GM12878 (cell line): ENCODE measurements around the gene NLGN1. TPM values are rescaled to one million over a fixed set of nuclear protein-coding genes. Genes with fewer than 3 reads are reported as not detected.

ENCODE experiments used
- ATAC-seq: fragments of 200-7000 bp; cut with Tn5 transposase; 3 replicates; pipeline ENCODE4 v1.9.1; 2020; ENCODE audit warnings: mild to moderate bottlenecking, moderate library complexity
- BruUV-seq: library from RNA; stranded (reverse); fragments of 400-500 nt; replicated peaks from 2 replicates; lab custom pipeline; 2021; lab: Mats Ljungman, UMichigan
- CTCF ChIA-PET: fragments of 300-600 bp; sonication (Branson Sonifier 250); formaldehyde crosslinking; extraction: SDS; loops from one replicate; lab custom pipeline; 2021; ENCODE audit warnings: inconsistent platforms; lab: Yijun Ruan, JAX
- POLR2A ChIA-PET: fragments of 350-600 bp; formaldehyde crosslinking; extraction: SDS; loops from one replicate; lab custom pipeline; 2021; ENCODE audit warnings: inconsistent platforms; lab: Charles Lee
- RAD21 ChIA-PET: fragments of 300-600 bp; sonication (Branson Sonifier 250); formaldehyde crosslinking; loops from one replicate; lab custom pipeline; 2023; ENCODE audit warnings: antibody characterized with exemption; ENCODE audit not compliant: unreplicated experiment; lab: Charles Lee
- SMC1A ChIA-PET: fragments of 300-600 bp; sonication (Branson Sonifier 250); formaldehyde crosslinking; loops from one replicate; lab custom pipeline; 2023; ENCODE audit not compliant: unreplicated experiment, uncharacterized antibody; lab: Charles Lee
- DNase-seq: peaks from one replicate; pipeline ENCODE4 v3.0.0-alpha.2; 2011; ENCODE audit warnings: low read depth, low spot score
- FAIRE-seq: peaks from 3 replicates; lab custom pipeline; 2011; peaks lifted over from hg19 to GRCh38; lab: Jason Lieb, UNC
- H2AFZ ChIP-seq: 2 replicates; pipeline ENCODE4 v1.6.0; 2011; ENCODE audit warnings: low read depth, low read length, control low read depth; ENCODE audit not compliant: control insufficient read depth
- H3K27ac ChIP-seq: 2 replicates; pipeline ENCODE4 v1.5.1; 2011; ENCODE audit warnings: control low read depth; ENCODE audit not compliant: control insufficient read depth, insufficient read depth
- H3K27me3 ChIP-seq, 2 experiments: replicated peaks in 1 of 2; 2 replicates each; pipeline versions ENCODE4 v1.6.0 to v1.6.1; 2011; ENCODE audit warnings: low read length in 1 of 2; ENCODE audit not compliant: control insufficient read depth in 2 of 2, insufficient read depth in 2 of 2
- H3K36me3 ChIP-seq, 2 experiments: 2 replicates each; pipeline ENCODE4 v1.5.1; 2011; ENCODE audit warnings: low read length in 1 of 2; ENCODE audit not compliant: control insufficient read depth in 2 of 2, insufficient read depth in 2 of 2
- H3K4me1 ChIP-seq: 2 replicates; pipeline ENCODE4 v1.6.1; 2011; ENCODE audit warnings: mild to moderate bottlenecking, low read length, moderate library complexity, mixed read lengths; ENCODE audit not compliant: control insufficient read depth, insufficient read depth
- H3K4me2 ChIP-seq: 2 replicates; pipeline ENCODE4 v1.6.0; 2011; ENCODE audit warnings: control low read depth; ENCODE audit not compliant: control insufficient read depth, insufficient read depth
- H3K4me3 ChIP-seq: fragments of 200-600 bp; sonication (generic); 2 replicates; pipeline ENCODE4 v1.5.1; 2016
- H3K79me2 ChIP-seq: 2 replicates; pipeline ENCODE4 v1.6.0; 2011; ENCODE audit warnings: low read length; ENCODE audit not compliant: control insufficient read depth, insufficient read depth
- H3K9ac ChIP-seq: 2 replicates; pipeline ENCODE4 v1.8.0; 2011; ENCODE audit warnings: low read length, control low read depth, mixed read lengths; ENCODE audit not compliant: control insufficient read depth, insufficient read depth
- H3K9me3 ChIP-seq: replicated peaks from 3 replicates; pipeline ENCODE4 v1.5.1; 2011; ENCODE audit warnings: mild to moderate bottlenecking, low read length; ENCODE audit not compliant: control insufficient read depth, insufficient read depth
- H4K20me1 ChIP-seq: 2 replicates; pipeline ENCODE4 v1.6.0; 2011; ENCODE audit not compliant: control insufficient read depth, insufficient read depth
- CBX5 ChIP-seq: sonication (generic); IDR thresholded peaks from 2 replicates; pipeline ENCODE4 v1.6.1; 2016; ENCODE audit warnings: low read depth, moderate library complexity, mild to moderate bottlenecking, inconsistent platforms
- E4F1 ChIP-seq: fragments of 450-650 bp; IDR thresholded peaks from 2 replicates; pipeline ENCODE4 v1.6.1; 2018; ENCODE audit warnings: borderline replicate concordance, mild to moderate bottlenecking; ENCODE audit not compliant: partially characterized antibody
- EED ChIP-seq: sonication (generic); IDR thresholded peaks from 2 replicates; pipeline ENCODE4 v1.6.1; 2016; ENCODE audit warnings: antibody characterized with exemption, low read depth
- EGR1 ChIP-seq, 2 experiments: IDR thresholded peaks; 1 replicate in 1 of 2; 2 replicates in 1 of 2; pipeline ENCODE4 v1.6.1; 2011 to 2012; ENCODE audit warnings: low read depth in 2 of 2, low read length in 2 of 2, borderline replicate concordance in 1 of 2, mild to moderate bottlenecking in 1 of 2, moderate library complexity in 1 of 2
- EP300 ChIP-seq, 2 experiments: fragments of 150-350 bp in 1 of 2; IDR thresholded peaks; 2 replicates each; pipeline ENCODE4 v1.6.1; 2011 to 2012; ENCODE audit warnings: low read depth in 2 of 2, low read length in 2 of 2, borderline replicate concordance in 1 of 2, improper control_type of control experiment in 1 of 2, inconsistent platforms in 1 of 2; ENCODE audit not compliant: control insufficient read depth in 1 of 2
- IRF5 ChIP-seq: fragments of 450-650 bp; IDR thresholded peaks from 2 replicates; pipeline ENCODE4 v1.6.1; 2017; ENCODE audit warnings: borderline replicate concordance
- KAT2A ChIP-seq: conservative IDR thresholded peaks from 2 replicates; pipeline ENCODE4 v1.6.1; 2011; ENCODE audit warnings: low read depth, low read length; ENCODE audit not compliant: control insufficient read depth
- NFXL1 ChIP-seq: fragments of 450-650 bp; IDR thresholded peaks from 2 replicates; pipeline ENCODE4 v1.6.1; 2017; ENCODE audit warnings: antibody characterized with exemption, mild to moderate bottlenecking, borderline replicate concordance
- PRDM15 ChIP-seq: fragments of 450-650 bp; formaldehyde crosslinking; IDR thresholded peaks from 2 replicates; pipeline ENCODE4 v1.4.0; 2020; ENCODE audit warnings: mild to moderate bottlenecking, moderate library complexity
- TBL1XR1 ChIP-seq: IDR thresholded peaks from 2 replicates; pipeline ENCODE4 v1.6.1; 2012; ENCODE audit warnings: low read depth, low read length, improper control_type of control experiment
- USF1 ChIP-seq: IDR thresholded peaks from 2 replicates; pipeline ENCODE4 v1.6.1; 2011; ENCODE audit warnings: borderline replicate concordance, low read depth, mild to moderate bottlenecking, moderate library complexity, mixed read lengths, low read length; ENCODE audit not compliant: insufficient read depth; ENCODE audit errors: extremely low read length
- YBX1 ChIP-seq: fragments of 450-650 bp; IDR thresholded peaks from 2 replicates; pipeline ENCODE4 v1.6.1; 2016; ENCODE audit warnings: antibody characterized with exemption
- ZNF384 ChIP-seq: IDR thresholded peaks from 2 replicates; pipeline ENCODE4 v1.6.1; 2012; ENCODE audit warnings: low read depth, mild to moderate bottlenecking, low read length, improper control_type of control experiment, borderline replicate concordance
- WGBS: methylation state at CpG from one replicate; pipeline ENCODE4 v1.1.6; 2016; ENCODE audit warnings: low lambda C conversion rate; ENCODE audit not compliant: insufficient replicate concordance, insufficient coverage; ENCODE audit errors: missing lambda C conversion rate; 5-methylcytosine and 5-hydroxymethylcytosine counted together
- in situ Hi-C: fragments of 300-500 bp; cut with MboI; formaldehyde crosslinking; loops from 9 replicates; pipeline ENCODE4 v1.14.3; 2018; ENCODE audit warnings: mixed read lengths
- intact Hi-C: fragments of 100-400 bp; cut with micrococcal nuclease; formaldehyde crosslinking; loops from one replicate; pipeline ENCODE4 v1.14.2; 2022; ENCODE audit not compliant: unreplicated experiment
- polyA plus RNA-seq, 11 experiments: library from polyadenylated mRNA; depleted of rRNA in 4 of 11; unstranded in 6 of 11; stranded (reverse) in 5 of 11; fragments of >200 nt; fragmentation: Nextera tagmentation in 4 of 11; fragmentation: Illumina TruSeq in 1 of 11; extraction: Ambion mirVana in 4 of 11; extraction: Trizol in 1 of 11; gene quantifications; 1 replicate in 1 of 11; 2 replicates in 10 of 11; pipeline versions ENCODE4 v1.2.1 to v1.2.3, GENCODE V29; 2011 to 2016; ENCODE audit warnings: inconsistent platforms in 2 of 11, missing spikeins in 2 of 11, low read depth in 1 of 11
- total RNA-seq, 4 experiments: library from RNA; depleted of rRNA in 3 of 4; stranded (reverse); fragments of >200 nt in 3 of 4; fragmentation: Illumina TruSeq in 1 of 4; extraction: Trizol in 1 of 4; gene quantifications; 2 replicates each; pipeline versions ENCODE4 v1.2.1 to v1.2.3, GENCODE V29; 2013 to 2021

The NLGN1 gene
- total and polyA plus RNA-seq, 10 of the 15 experiments (the other 5 are each of a cell fraction or from before 2014, with no cell fraction given): not detected

GRCh38 chr3:173838644-173839043 lies 441.1 kb downstream of the NLGN1 start (continued):
- TF ChIP-seq CBX5 (no peak), IRF5 (no peak)

GRCh38 chr3:173839859-173840258 lies 442.3 kb downstream of the NLGN1 start:
- Histone ChIP-seq H3K9ac (no peak overlapping the region), H3K79me2 (no peaks in the 10 kb centered on the region), H4K20me1 (no peaks in the 10 kb centered on the region), H3K4me1 (no peaks in the 10 kb centered on the region), H3K9me3 (no peaks in the 10 kb centered on the region), H3K27ac (no peak overlapping the region), H3K27me3 (no peaks in the 10 kb centered on the region), H3K4me3 (no peak overlapping the region), H2AFZ (no peak overlapping the region), H3K36me3 (no peaks in the 10 kb centered on the region), H3K4me2 (no peak overlapping the region)
- SMC1A ChIA-PET: no interaction called here
- BruUV-seq: no TSS peak
- FAIRE-seq: no peak
- intact Hi-C loops (no loop called here), in situ Hi-C loops (no loop called here)
- no peak for ATAC-seq
- no peak for DNase-seq
- RAD21 ChIA-PET: no interaction called here
- WGBS: 36% methylated on average over 3 of the region's 3 CpGs
- CTCF ChIA-PET: no interaction called here
- POLR2A ChIA-PET: no interaction called here
- TF ChIP-seq E4F1 (no peak), PRDM15 (CRISPR knock-in tag) (no peak), TBL1XR1 (no peak), EGR1 (IDR thresholded peaks at IDR 0.05; ENCODE audit: borderline replicate concordance in 1 of 2, low read depth in 2 of 2, low read length in 2 of 2) (no peak), NFXL1 (no peak), ZNF384 (no peak), EP300 (IDR thresholded peaks at IDR 0.05; ENCODE audit: borderline replicate concordance in 1 of 2, control insufficient read depth in 1 of 2, low read depth in 2 of 2, low read length in 2 of 2) (no peak), KAT2A (no peak), EED (no peak), YBX1 (no peak), USF1 (no peak)
